GM19438 (cell line): ENCODE results near the gene CALU.

Experiments used
- ATAC-seq: cut with Tn5 transposase; IDR thresholded peaks from one replicate; pipeline ENCODE4 v1.9.1; 2021; ENCODE audit warnings: low read depth; ENCODE audit not compliant: unreplicated experiment

Gene CALU

GRCh38 chr7:128805225-128805624 is 66.1 kb downstream of the CALU start:
- no peak for ATAC-seq

DNA sequence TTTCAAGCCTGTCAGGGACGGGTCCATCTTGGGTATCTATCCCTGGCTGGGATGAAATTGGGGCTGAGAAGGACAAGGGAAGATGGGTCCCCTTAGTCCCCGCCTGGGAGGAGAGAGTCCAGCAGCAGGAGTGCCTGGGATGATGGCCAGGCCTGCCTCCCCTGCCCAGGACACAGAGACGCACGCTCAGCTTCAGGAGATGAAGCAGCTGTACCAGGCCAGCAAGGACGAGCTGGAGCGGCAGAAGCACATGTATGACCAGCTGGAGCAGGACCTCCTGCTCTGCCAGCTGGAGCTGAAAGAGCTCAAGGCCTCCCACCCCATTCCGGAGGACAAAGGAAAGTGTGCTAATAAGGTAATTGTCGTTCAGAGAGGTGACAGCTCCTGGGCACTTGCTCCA is 68.0 kb downstream of the CALU start:
- no peak for ATAC-seq

DNA sequence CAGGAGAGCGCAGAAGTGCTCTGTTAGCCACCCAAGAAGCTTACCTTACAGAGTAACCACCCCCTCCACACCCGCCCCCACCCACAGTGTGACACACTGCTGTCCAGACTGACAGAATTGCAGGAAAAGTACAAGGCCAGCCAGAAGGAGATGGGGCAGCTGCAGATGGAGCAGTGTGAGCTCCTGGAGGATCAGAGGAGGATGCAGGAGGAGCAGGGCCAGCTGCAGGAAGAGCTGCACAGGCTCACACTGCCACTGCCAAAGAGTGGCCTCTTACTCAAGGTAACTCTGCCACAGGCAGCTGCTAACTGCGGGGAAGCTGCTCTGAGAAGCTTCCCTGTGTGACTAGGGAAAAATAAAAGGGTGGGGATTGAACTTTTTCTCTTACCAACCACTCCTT is 70.2 kb downstream of the CALU start:
- ATAC-seq: no peak

GRCh38 chr7:128810473-128810872 is 71.3 kb downstream of the CALU start:
- ATAC-seq: no peak

- no peak for ATAC-seq
These were observed 71.8 kb downstream of the CALU start for GRCh38 chr7:128810997-128811396.

DNA sequence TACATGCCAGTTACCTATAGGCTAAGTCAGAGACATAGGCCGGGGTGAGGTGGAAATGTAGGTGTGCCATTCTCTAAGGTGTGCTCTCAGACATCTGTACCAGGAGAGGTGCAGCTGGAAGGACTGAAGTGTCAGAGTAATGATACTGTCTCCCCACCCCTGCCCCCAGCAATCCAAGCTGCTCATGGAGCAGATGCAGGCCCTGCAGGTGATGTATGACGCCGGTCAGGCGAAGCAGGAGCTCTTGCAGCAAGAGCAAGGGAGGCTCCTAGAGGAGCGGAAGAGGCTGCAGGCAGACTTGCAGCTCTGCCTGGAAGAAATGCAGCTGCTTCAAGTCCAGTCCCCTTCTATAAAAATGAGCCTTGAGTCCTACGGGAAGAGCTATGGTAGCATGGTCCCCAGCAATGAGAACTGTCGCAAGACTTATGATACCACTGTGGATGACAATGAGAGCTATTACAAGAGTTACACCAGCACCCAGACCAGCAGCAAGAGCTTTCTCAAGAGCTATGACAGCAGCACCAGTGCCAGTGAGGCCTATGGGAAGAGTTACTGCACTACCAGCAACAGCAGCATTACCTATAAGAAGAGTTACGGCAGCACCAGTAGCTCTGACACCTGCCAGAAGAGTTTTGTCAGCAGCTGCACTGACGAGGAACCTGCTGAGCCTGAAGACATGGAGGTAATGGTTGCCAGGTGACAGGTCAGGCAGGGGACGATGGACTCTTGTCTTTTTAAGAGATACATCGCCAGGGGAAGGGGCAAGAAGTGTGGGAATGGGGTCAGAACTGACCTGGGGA is 72.7 kb downstream of the CALU start:
- no peak for ATAC-seq

GRCh38 chr7:128812514-128813168 is 73.5 kb downstream of the CALU start:
- no peak for ATAC-seq

DNA sequence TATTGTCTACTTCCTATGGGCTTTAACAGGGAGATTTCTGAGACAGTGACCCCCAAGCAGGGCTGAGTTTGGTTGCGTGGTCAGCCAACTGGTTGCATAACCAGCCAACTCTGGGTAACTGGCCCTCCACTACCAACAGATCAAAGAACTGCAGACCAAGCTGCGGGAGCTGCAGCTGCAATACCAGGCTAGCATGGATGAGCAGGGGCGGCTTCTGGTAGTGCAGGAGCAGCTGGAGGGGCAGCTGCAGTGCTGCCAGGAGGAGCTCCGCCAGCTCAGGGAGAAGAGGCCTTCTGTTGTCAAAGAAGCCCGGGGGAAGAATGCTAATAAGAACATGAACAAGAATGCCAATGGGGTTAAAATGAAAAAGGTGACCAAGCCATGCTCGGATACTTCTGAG is 75.3 kb downstream of the CALU start:
- ATAC-seq: no peak

DNA sequence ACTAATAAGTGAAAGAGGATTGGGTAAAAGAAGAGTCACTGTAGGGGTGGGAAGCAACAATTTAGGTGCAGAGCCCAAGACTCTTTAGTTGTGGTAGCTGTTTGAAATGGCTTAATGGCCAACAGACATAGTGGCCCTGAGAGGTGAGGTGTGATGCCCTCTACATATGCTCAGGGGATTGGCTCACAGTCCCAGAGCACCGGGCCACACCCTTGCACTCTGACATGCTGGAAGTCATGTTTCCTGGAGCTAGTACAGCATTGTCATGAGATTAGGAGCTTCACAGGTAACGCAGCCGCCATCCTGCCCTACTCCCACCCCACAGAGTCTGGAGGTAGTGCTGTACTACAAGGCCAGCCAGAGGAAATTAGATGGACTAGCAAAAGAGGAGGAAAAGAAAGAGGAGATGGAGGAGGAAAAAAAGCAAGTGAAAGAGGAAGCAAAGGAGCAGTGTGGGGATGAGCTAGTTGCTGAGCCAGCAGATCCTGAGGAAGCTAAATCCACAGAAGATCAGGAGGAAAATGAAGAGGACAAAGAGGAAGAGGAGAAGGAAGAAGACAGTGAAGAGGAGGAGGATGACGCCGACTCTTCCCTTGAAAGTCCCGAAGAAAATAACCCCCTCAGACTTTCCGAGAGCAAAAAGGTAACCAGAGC is 76.3 kb downstream of the CALU start:
- no peak for ATAC-seq

GRCh38 chr7:128818694-128819093 is 79.5 kb downstream of the CALU start:
- ATAC-seq: no peak
